H1 (cell line): ENCODE data around the gene ITGA11. TPM values are rescaled to one million over a fixed set of nuclear protein-coding genes. Genes with fewer than 3 reads are reported as not detected.

Experiments
- CTCF ChIA-PET: fragments of 300-600 bp; sonication (Branson Sonifier 250); formaldehyde crosslinking; loops from one replicate; lab custom pipeline; 2021; ENCODE audit not compliant: partially characterized antibody; lab: Charles Lee
- POLR2A ChIA-PET: fragments of 300-600 bp; sonication (Branson Sonifier 250); formaldehyde crosslinking; loops from one replicate; lab custom pipeline; 2021; ENCODE audit warnings: inconsistent platforms; ENCODE audit not compliant: partially characterized antibody; lab: Charles Lee
- DNase-seq, 2 experiments: peaks; one replicate each; pipeline versions ENCODE4 v3.0.0 to v3.0.0-alpha.2; 2010 to 2022; ENCODE audit warnings: low spot score in 2 of 2, low read depth in 1 of 2, mixed read lengths in 1 of 2
- FAIRE-seq: peaks from 2 replicates; lab custom pipeline; 2011; peaks lifted over from hg19 to GRCh38; lab: Jason Lieb, UNC
- H2AFZ ChIP-seq: 2 replicates; pipeline ENCODE4 v1.8.1; 2012; ENCODE audit warnings: low read length, inconsistent platforms
- H2AK5ac ChIP-seq: 2 replicates; pipeline ENCODE4 v1.6.1; 2013; ENCODE audit warnings: low read depth, low read length
- H2BK120ac ChIP-seq: replicated peaks from 2 replicates; pipeline ENCODE3; 2013; ENCODE audit warnings: low read depth, low read length, inconsistent platforms
- H2BK12ac ChIP-seq: 2 replicates; pipeline ENCODE4 v1.6.1; 2013; ENCODE audit warnings: low read depth, low read length
- H2BK15ac ChIP-seq: 2 replicates; pipeline ENCODE4 v1.6.1; 2013; ENCODE audit warnings: low read length
- H2BK20ac ChIP-seq: 2 replicates; pipeline ENCODE4 v1.6.1; 2013; ENCODE audit warnings: low read length
- H2BK5ac ChIP-seq: 2 replicates; pipeline ENCODE4 v1.6.1; 2013; ENCODE audit warnings: low read depth, low read length
- H3K14ac ChIP-seq: 2 replicates; pipeline ENCODE4 v1.6.1; 2013; ENCODE audit warnings: inconsistent platforms; ENCODE audit not compliant: insufficient read length
- H3K18ac ChIP-seq: 2 replicates; pipeline ENCODE4 v1.6.1; 2013; ENCODE audit warnings: low read length; ENCODE audit errors: extremely low read depth
- H3K23ac ChIP-seq: 2 replicates; pipeline ENCODE4 v1.6.1; 2013; ENCODE audit warnings: inconsistent platforms; ENCODE audit not compliant: insufficient read length
- H3K23me2 ChIP-seq: 2 replicates; pipeline ENCODE4 v1.6.1; 2013; ENCODE audit warnings: low read depth, low read length
- H3K27ac ChIP-seq: 2 replicates; pipeline ENCODE4 v1.6.1; 2011; ENCODE audit warnings: low read depth, low read length, inconsistent platforms
- H3K27me3 ChIP-seq, 4 experiments: replicated peaks in 1 of 4; 1 replicate in 1 of 4; 2 replicates in 3 of 4; pipeline versions ENCODE4 v1.6.1 to v1.8.1; 2011 to 2013; ENCODE audit warnings: low read length in 3 of 4, mild to moderate bottlenecking in 3 of 4, inconsistent platforms in 2 of 4, mixed read lengths in 2 of 4, moderate library complexity in 1 of 4; ENCODE audit not compliant: control insufficient read depth in 3 of 4, insufficient read depth in 3 of 4; ENCODE audit errors: extremely low read depth in 1 of 4
- H3K36me3 ChIP-seq, 4 experiments: 2 replicates each; pipeline versions ENCODE4 v1.6.1 to v1.8.1; 2011 to 2013; ENCODE audit warnings: mild to moderate bottlenecking in 4 of 4, low read length in 3 of 4, moderate library complexity in 2 of 4, control low read depth in 1 of 4, inconsistent platforms in 1 of 4; ENCODE audit not compliant: insufficient read depth in 4 of 4, control insufficient read depth in 2 of 4
- H3K4ac ChIP-seq: replicated peaks from 2 replicates; pipeline ENCODE3; 2013; ENCODE audit warnings: low read length, low read depth, mixed read lengths, inconsistent platforms; ENCODE audit not compliant: insufficient read length
- H3K4me1 ChIP-seq, 4 experiments: replicated peaks in 1 of 4; 1 replicate in 1 of 4; 2 replicates in 3 of 4; pipeline versions ENCODE4 v1.6.1 to v1.8.1; 2011 to 2013; ENCODE audit warnings: low read length in 3 of 4, inconsistent platforms in 2 of 4, mixed read lengths in 1 of 4; ENCODE audit not compliant: insufficient read depth in 4 of 4, control insufficient read depth in 3 of 4
- H3K4me2 ChIP-seq, 2 experiments: 2 replicates each; pipeline versions ENCODE4 v1.6.1 to v1.8.1; 2011 to 2013; ENCODE audit warnings: low read depth in 2 of 2, low read length in 2 of 2, control low read depth in 1 of 2, inconsistent platforms in 1 of 2, mild to moderate bottlenecking in 1 of 2; ENCODE audit not compliant: insufficient read depth in 1 of 2
- H3K4me3 ChIP-seq, 4 experiments: fragments of 200-600, 300-600 bp in 1 of 4; sonication (generic), shearing (Covaris generic), sonication (Bioruptor Twin) in 1 of 4; 2 replicates each; pipeline versions ENCODE4 v1.5.1 to v1.8.1; 2011 to 2016; ENCODE audit warnings: low read length in 4 of 4, low read depth in 3 of 4, control low read depth in 2 of 4, inconsistent platforms in 2 of 4, mild to moderate bottlenecking in 2 of 4, mixed read lengths in 1 of 4, moderate library complexity in 1 of 4; ENCODE audit not compliant: insufficient read depth in 2 of 4; ENCODE audit errors: extremely low read depth in 1 of 4
- H3K56ac ChIP-seq: replicated peaks from 2 replicates; pipeline ENCODE3; 2013; ENCODE audit warnings: low read depth, mild to moderate bottlenecking, mixed read lengths, low read length, inconsistent platforms; ENCODE audit not compliant: insufficient read length
- H3K79me1 ChIP-seq: 2 replicates; pipeline ENCODE4 v1.6.1; 2013; ENCODE audit warnings: low read depth, low read length, control low read depth
- H3K79me2 ChIP-seq, 2 experiments: 2 replicates each; pipeline versions ENCODE4 v1.6.1 to v1.8.1; 2012 to 2013; ENCODE audit warnings: low read length in 2 of 2, mild to moderate bottlenecking in 2 of 2, inconsistent platforms in 1 of 2; ENCODE audit not compliant: insufficient read depth in 2 of 2, control insufficient read depth in 1 of 2
- H3K9ac ChIP-seq, 4 experiments: replicated peaks in 1 of 4; 1 replicate in 1 of 4; 2 replicates in 3 of 4; pipeline versions ENCODE4 v1.6.1 to v1.8.1; 2011 to 2013; ENCODE audit warnings: low read depth in 3 of 4, low read length in 3 of 4, control low read depth in 2 of 4, mild to moderate bottlenecking in 2 of 4, moderate library complexity in 2 of 4, inconsistent platforms in 1 of 4; ENCODE audit errors: extremely low read depth in 1 of 4
- H3K9me3 ChIP-seq, 2 experiments: 2 replicates each; pipeline versions ENCODE4 v1.6.1 to v1.8.1; 2012 to 2013; ENCODE audit warnings: mild to moderate bottlenecking in 2 of 2, moderate library complexity in 2 of 2, control low read depth in 1 of 2, inconsistent platforms in 1 of 2, low read depth in 1 of 2, low read length in 1 of 2, mixed read lengths in 1 of 2; ENCODE audit not compliant: insufficient read depth in 2 of 2
- H4K20me1 ChIP-seq, 2 experiments: replicated peaks in 1 of 2; 2 replicates each; pipeline versions ENCODE3 to v1.8.1; 2011 to 2013; ENCODE audit warnings: inconsistent platforms in 2 of 2, low read length in 2 of 2, mild to moderate bottlenecking in 1 of 2; ENCODE audit not compliant: insufficient read depth in 2 of 2, control insufficient read depth in 1 of 2
- H4K5ac ChIP-seq: 2 replicates; pipeline ENCODE4 v1.6.1; 2013; ENCODE audit warnings: low read length, low read depth, mixed read lengths, inconsistent platforms; ENCODE audit not compliant: insufficient read length
- H4K8ac ChIP-seq: 2 replicates; pipeline ENCODE4 v1.8.0; 2013; ENCODE audit warnings: mild to moderate bottlenecking, moderate library complexity, low read length, inconsistent platforms; ENCODE audit not compliant: insufficient read depth; ENCODE audit errors: extremely low read depth
- H4K91ac ChIP-seq: replicated peaks from 2 replicates; pipeline ENCODE3; 2013; ENCODE audit warnings: low read length, mixed read lengths, inconsistent platforms; ENCODE audit not compliant: insufficient read length
- CHD1 ChIP-seq: IDR thresholded peaks from 2 replicates; pipeline ENCODE4 v1.6.1; 2012; ENCODE audit warnings: low read depth, low read length, improper control_type of control experiment
- NANOG ChIP-seq: IDR thresholded peaks from 2 replicates; pipeline ENCODE4 v1.6.1; 2011; ENCODE audit warnings: low read length, low read depth, mild to moderate bottlenecking, inconsistent platforms; ENCODE audit not compliant: insufficient read depth, poor library complexity, severe bottlenecking
- TAF1 ChIP-seq: IDR thresholded peaks from 2 replicates; pipeline ENCODE4 v1.6.1; 2011; ENCODE audit warnings: mild to moderate bottlenecking, low read depth, low read length
- WGBS, 2 experiments: shearing (Covaris generic) in 1 of 2; methylation state at CpG; one replicate each; pipeline versions ENCODE4 v1.1.6 to v1.1.7; 2013 to 2015; ENCODE audit warnings: low lambda C conversion rate in 2 of 2, mixed read lengths in 2 of 2, inconsistent platforms in 1 of 2, low coverage in 1 of 2, missing lambda C conversion rate in 1 of 2; ENCODE audit not compliant: insufficient replicate concordance in 2 of 2, insufficient coverage in 1 of 2, insufficient read length in 1 of 2; ENCODE audit errors: extremely low coverage in 1 of 2, missing lambda C conversion rate in 1 of 2; 5-methylcytosine and 5-hydroxymethylcytosine counted together
- polyA plus RNA-seq, 7 experiments: library from polyadenylated mRNA; depleted of rRNA in 3 of 7; stranded (reverse) in 5 of 7; unstranded in 2 of 7; fragments of >200 nt in 5 of 7; fragments of 200-250 nt in 2 of 7; gene quantifications; 1 replicate in 5 of 7; 2 replicates in 1 of 7; 4 replicates in 1 of 7; pipeline versions ENCODE4 v1.2.1 to v1.2.3, GENCODE V29; 2011 to 2013; ENCODE audit warnings: missing spikeins in 2 of 7, mixed read lengths in 2 of 7
- total RNA-seq: library from RNA; stranded (reverse); fragmentation: NEBNext Ultra II Directional; extraction: Animal tissue kit (Norgen Biotek cat#: 25700); gene quantifications from 2 replicates; pipeline ENCODE4 v1.2.1, GENCODE V29; 2021

The ITGA11 gene
- total and polyA plus RNA-seq, 2 of the 8 experiments (the other 6 are each of a cell fraction or from before 2014, with no cell fraction given): 0.05 to 0.06 TPM

DNA sequence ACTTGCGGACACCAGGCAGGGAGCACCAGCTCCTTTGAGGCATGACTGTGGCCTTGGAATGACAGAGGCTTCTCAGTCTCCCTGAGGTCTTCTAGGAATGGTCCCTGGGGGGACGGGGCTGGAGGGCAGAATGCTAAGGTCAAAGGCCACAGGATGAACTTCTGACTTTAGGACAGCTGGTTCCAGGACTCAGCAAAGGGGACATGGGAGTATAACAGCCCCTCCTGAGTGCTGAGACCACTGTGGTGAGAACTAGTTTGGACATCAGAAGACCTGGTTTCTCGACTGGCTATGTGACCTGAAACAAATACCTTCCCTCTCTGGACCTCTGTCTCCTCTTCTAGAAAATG lies 17.8 kb downstream of the ITGA11 start:
- Histone ChIP-seq H2BK5ac (no peak overlapping the region), H4K91ac (no peak overlapping the region), H2BK12ac (no peak overlapping the region), H3K4me2 (no peak overlapping the region), H2AFZ (no peak overlapping the region), H3K14ac (no peak overlapping the region), H3K79me2 (no peaks in the 10 kb centered on the region), H2BK20ac (no peak overlapping the region), H3K36me3 (no peaks in the 10 kb centered on the region), H2BK120ac (no peak overlapping the region), H3K9me3 (no peaks in the 10 kb centered on the region), H3K27ac (no peak overlapping the region), H4K8ac (no peak overlapping the region), H3K18ac (no peak overlapping the region), H3K27me3 (no peaks in the 10 kb centered on the region), H3K4ac (no peak overlapping the region), H3K23me2 (no peaks in the 10 kb centered on the region; the same call in 1 of the 2 replicates), H3K79me1 (no peaks in the 10 kb centered on the region), H2BK15ac (no peak overlapping the region), H3K4me1 (no peaks in the 10 kb centered on the region; a peak in 1 of 7 replicates), H3K9ac (no peak overlapping the region), H3K56ac (no peak overlapping the region), H2AK5ac (no peak overlapping the region), H4K5ac (no peak overlapping the region), H3K23ac (no peak overlapping the region), H3K4me3 (no peak overlapping the region), H4K20me1 (no peaks in the 10 kb centered on the region)
- FAIRE-seq: no peak
- 96% methylated on average over 3 of the region's 3 CpGs; no CpG with 5 or more reads in 1 of the 2 experiments for WGBS, 2 experiments
- TF ChIP-seq CHD1: no peak
- no peak for TF ChIP-seq NANOG
- no peak for TF ChIP-seq TAF1
- POLR2A ChIA-PET: no interaction called here
- CTCF ChIA-PET: interaction anchor here (1.8 kb wide), 2 partner anchors 14 to 55 kb away, joined by 4 to 5 read pairs; no protein-coding TSS in a partner anchor
- DNase-seq: peak in 1 of 2 experiments; percentile 17
